Activated naive CD8-positive, alpha-beta T cell treated with anti-CD3 and anti-CD28 coated beads, Interleukin-2, amount 50 U/mL, for 24 hours (primary cell): Measurements from ENCODE around the gene JAG1.

Experiments used
- ATAC-seq: fragments of 150-1000 bp; cut with Tn5 transposase; one replicate; pipeline ENCODE4 v1.10.0; 2021
- DNase-seq: peaks from one replicate; pipeline ENCODE4 v3.0.0; 2021
- H3K27ac Mint-ChIP-seq: one replicate; pipeline ENCODE4 v1.8.0; 2021; ENCODE audit warnings: mild to moderate bottlenecking, mixed read lengths
- H3K27me3 Mint-ChIP-seq: one replicate; pipeline ENCODE4 v1.8.0; 2021; ENCODE audit warnings: mixed read lengths
- H3K36me3 Mint-ChIP-seq: one replicate; pipeline ENCODE4 v1.8.0; 2021; ENCODE audit warnings: low read depth, mixed read lengths
- H3K4me1 Mint-ChIP-seq: one replicate; pipeline ENCODE4 v1.8.0; 2021; ENCODE audit warnings: mixed read lengths
- H3K4me3 Mint-ChIP-seq: one replicate; pipeline ENCODE4 v1.8.0; 2021; ENCODE audit warnings: mild to moderate bottlenecking, moderate library complexity, mixed read lengths
- H3K9me3 Mint-ChIP-seq: one replicate; pipeline ENCODE4 v1.8.0; 2021; ENCODE audit warnings: mixed read lengths

Gene JAG1

DNA sequence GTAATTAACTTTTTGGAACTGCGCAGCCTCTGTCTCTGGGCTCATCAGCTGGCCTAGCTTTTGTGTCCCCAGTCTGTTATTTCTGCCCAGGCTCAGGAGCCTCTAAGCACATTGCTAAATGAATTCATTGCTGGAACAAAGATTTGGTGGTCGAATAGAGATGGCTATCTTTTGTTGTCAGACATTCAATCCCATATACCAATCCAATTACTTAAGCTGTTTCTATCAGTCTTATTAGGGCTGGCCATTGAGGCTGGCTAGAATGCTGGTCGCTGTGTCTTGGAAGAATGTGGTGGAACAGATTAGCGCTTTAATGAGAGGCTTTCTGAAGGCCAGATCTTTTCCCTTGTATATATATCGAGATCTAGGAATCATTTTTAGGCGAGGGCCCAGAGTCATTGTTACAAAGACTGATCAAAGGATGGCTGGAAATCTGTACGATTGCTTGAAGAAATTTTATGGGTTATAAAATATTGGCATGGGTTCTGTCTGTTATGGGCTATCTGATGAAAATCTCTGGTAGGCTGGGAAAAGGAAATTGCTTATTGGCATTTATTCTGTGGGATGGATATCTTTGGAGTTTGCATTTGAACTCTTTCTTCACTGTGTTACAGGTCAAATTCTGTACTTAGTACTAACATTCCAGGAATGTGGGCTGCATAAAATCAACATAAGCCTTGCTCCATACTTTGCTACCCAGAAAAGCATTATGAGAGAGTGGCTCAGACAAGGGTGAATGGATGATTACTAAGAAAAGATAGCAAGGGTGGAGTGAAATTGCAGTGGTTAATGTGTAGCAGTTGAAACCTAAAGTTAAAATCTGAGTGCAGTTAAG is 34.8 kb upstream of the JAG1 start:
- no peaks in the 10 kb centered on the region for H3K36me3 Mint-ChIP-seq
- no peak overlapping the region for H3K27ac Mint-ChIP-seq
- H3K4me1 Mint-ChIP-seq: no peaks in the 10 kb centered on the region
- H3K9me3 Mint-ChIP-seq: peaks cover under 1% of the 10 kb centered on the region
- DNase-seq (no peak), ATAC-seq (no peak)
- H3K27me3 Mint-ChIP-seq: peaks cover 9% of the 10 kb centered on the region
- H3K4me3 Mint-ChIP-seq: no peak overlapping the region

DNA sequence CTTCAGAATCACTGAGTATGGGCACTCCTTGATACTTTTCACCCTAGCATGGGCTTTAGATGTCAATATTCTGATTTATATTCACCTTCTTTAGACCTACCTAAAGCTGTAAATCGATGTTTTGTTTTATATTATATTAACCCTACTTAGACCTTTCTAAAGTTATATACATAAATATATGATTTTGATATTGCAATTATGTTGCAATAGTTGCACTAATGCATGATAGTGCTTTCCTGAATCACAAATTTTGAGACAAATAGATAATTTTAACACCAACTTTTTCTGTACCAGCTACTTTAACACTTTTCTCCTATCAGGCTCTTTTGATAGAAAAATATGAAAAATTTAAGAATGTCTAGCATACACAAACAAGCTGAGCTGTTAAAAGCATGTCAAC is 34.0 kb upstream of the JAG1 start:
- DNase-seq (no peak), ATAC-seq (no peak)
- no peaks in the 10 kb centered on the region for H3K36me3 Mint-ChIP-seq
- no peak overlapping the region for H3K4me3 Mint-ChIP-seq
- no peak overlapping the region for H3K27ac Mint-ChIP-seq
- H3K4me1 Mint-ChIP-seq: no peaks in the 10 kb centered on the region
- peaks cover 15% of the 10 kb centered on the region for H3K27me3 Mint-ChIP-seq
- H3K9me3 Mint-ChIP-seq: peaks cover 4% of the 10 kb centered on the region

DNA sequence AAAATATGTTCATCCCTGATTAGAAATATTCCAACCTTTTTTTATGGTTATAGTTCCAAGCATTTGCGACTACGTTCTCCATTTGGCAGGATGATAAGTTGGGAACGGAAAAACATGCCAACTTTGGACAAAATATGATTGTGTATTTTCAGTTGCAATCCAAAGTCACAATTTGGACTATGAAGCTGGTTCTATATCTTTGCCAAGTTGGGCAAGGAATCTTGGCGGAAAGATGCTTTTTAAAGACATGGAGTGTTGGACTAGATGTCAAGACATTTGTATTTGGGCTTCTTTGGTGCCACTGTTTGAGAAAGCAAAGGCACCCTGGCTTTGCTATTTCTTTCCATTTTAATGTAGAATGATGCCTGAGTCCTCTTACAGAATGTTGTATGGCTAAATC is 33.3 kb upstream of the JAG1 start:
- DNase-seq (no peak), ATAC-seq (no peak)
- H3K27me3 Mint-ChIP-seq: peaks cover 15% of the 10 kb centered on the region
- H3K4me1 Mint-ChIP-seq: no peaks in the 10 kb centered on the region
- peaks cover 4% of the 10 kb centered on the region for H3K9me3 Mint-ChIP-seq
- H3K27ac Mint-ChIP-seq: no peak overlapping the region
- no peak overlapping the region for H3K4me3 Mint-ChIP-seq
- H3K36me3 Mint-ChIP-seq: no peaks in the 10 kb centered on the region

DNA sequence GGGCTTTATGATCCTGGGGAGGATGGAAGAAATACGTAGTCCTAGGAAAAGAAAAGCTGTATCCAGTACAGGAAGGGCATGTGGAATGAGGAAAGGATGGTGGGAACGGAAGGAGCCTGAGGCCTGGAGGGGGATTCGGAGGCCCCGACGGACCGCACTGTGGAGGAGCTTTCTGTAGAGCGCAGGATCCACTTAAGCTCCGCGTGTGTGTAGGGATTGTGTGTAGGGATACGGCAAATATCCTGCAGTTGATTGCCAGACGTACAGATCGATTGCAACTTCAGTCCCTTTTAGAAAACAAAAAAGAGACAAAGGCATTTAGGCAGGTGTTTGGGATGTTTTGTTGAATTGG is 32.6 kb upstream of the JAG1 start:
- Mint-ChIP-seq H3K27ac (no peak overlapping the region), H3K4me1 (no peaks in the 10 kb centered on the region), H3K4me3 (no peak overlapping the region), H3K9me3 (peaks cover 4% of the 10 kb centered on the region), H3K27me3 (peaks cover 13% of the 10 kb centered on the region), H3K36me3 (no peaks in the 10 kb centered on the region)
- ATAC-seq (no peak), DNase-seq (no peak)

DNA sequence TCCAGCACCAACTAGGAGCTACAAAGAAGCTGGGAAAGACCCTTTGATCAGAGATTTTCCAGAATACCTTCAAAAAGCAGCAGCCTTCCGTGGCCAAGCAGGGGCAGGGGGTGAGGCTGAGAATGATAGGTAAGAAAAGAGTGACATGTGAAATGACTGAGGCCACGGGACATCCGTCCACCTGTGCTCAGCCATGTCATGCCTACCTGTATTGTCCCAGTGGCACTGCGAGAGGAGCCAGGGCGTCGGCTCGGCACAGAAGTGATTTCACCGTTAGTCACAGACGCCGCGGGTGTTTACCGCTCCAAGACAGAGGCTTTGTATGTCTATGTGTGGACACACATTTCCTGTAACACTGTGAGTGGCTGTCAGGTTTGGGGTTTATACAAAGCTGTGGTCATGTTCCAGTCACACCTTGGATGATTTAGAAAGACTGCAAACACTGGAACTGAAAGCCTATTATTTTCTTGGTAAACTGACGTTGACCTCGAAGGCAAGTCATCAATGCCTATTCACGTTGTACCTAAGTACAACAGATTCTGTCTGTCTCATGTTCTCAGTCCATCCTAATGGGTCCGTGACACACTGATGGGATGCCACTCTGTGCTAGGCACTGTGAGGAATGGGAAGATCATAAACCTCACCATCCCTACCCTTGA is 32.1 kb upstream of the JAG1 start:
- H3K4me1 Mint-ChIP-seq: no peaks in the 10 kb centered on the region
- H3K27me3 Mint-ChIP-seq: peaks cover 12% of the 10 kb centered on the region

DNA sequence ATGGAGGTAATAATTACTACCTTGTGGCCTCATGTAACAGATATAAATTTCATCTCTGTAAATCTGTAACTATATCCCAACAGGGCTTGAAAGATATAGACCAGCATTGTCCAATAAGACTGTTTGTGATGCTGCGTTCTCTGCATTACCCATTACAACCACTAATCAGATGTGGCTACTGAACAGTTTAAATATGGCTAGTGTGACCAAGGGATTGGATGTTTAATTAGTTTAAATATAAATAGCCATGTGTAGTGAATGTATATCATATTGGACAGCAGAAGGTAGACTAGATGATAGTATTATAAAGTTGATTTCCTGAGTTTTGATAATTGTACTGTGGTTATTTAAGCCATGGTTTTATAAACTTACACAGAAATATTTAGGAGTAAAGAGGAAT is 27.8 kb upstream of the JAG1 start:
- DNase-seq: no peak
- Mint-ChIP-seq H3K27ac (no peak overlapping the region), H3K36me3 (no peaks in the 10 kb centered on the region), H3K27me3 (peaks cover 10% of the 10 kb centered on the region), H3K9me3 (peaks cover 4% of the 10 kb centered on the region), H3K4me3 (no peak overlapping the region), H3K4me1 (no peaks in the 10 kb centered on the region)
- no peak for ATAC-seq

More for the DNA sequence above, 32.1 kb upstream of the JAG1 start:
- H3K36me3 Mint-ChIP-seq: no peaks in the 10 kb centered on the region
- no peak overlapping the region for H3K4me3 Mint-ChIP-seq
- no peak for ATAC-seq
- DNase-seq: no peak
- H3K27ac Mint-ChIP-seq: no peak overlapping the region
- peaks cover 4% of the 10 kb centered on the region for H3K9me3 Mint-ChIP-seq

DNA sequence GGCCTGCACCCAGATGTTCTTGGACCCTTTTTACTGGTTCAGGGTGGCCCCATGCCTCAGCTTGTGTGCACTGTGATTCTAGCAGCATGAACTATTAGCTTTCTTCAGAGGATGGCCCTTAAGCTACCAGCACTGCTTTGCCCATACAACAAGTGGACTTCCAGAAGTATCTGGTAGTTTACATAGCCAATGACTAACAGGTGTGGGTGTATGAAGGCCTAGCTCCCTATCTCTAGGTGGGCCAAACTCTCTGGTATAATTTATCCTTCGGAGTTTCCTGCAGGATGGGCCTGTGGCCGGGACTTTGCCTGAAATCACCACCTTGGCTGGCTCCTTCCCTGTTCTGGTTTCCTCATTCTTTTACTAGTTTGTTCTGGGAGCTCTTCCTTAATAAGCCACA is 26.1 kb upstream of the JAG1 start:
- no peaks in the 10 kb centered on the region for H3K36me3 Mint-ChIP-seq
- H3K27ac Mint-ChIP-seq: no peak overlapping the region

DNA sequence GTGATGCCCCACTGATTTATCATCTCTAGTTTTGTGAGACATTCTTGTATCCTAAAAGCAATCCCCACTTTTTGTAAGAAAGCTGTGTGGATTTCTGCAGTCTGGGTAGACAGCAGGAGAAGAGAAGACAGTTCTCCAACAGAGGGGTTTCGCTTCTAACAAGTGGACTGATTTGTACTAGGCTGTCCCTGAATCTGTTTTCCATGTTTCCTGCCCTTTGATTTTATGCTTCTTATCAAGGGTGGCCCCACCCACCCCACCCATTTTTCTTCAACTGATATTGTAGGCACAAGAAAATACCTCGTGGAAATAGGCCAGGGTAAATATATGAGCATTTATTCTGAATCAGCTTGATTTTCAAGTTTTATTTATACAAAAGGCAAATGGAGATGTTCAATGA is 25.7 kb upstream of the JAG1 start:
- H3K9me3 Mint-ChIP-seq: peaks cover 4% of the 10 kb centered on the region
- H3K4me1 Mint-ChIP-seq: no peaks in the 10 kb centered on the region
- no peak for DNase-seq
- peaks cover 10% of the 10 kb centered on the region for H3K27me3 Mint-ChIP-seq
- H3K27ac Mint-ChIP-seq: no peak overlapping the region
- ATAC-seq: no peak
- H3K4me3 Mint-ChIP-seq: no peak overlapping the region
- H3K36me3 Mint-ChIP-seq: no peaks in the 10 kb centered on the region

More for the DNA sequence above, 26.1 kb upstream of the JAG1 start:
- peaks cover 10% of the 10 kb centered on the region for H3K27me3 Mint-ChIP-seq
- H3K9me3 Mint-ChIP-seq: peaks cover 4% of the 10 kb centered on the region
- H3K4me1 Mint-ChIP-seq: no peaks in the 10 kb centered on the region
- no peak for DNase-seq
- ATAC-seq: no peak
- no peak overlapping the region for H3K4me3 Mint-ChIP-seq

DNA sequence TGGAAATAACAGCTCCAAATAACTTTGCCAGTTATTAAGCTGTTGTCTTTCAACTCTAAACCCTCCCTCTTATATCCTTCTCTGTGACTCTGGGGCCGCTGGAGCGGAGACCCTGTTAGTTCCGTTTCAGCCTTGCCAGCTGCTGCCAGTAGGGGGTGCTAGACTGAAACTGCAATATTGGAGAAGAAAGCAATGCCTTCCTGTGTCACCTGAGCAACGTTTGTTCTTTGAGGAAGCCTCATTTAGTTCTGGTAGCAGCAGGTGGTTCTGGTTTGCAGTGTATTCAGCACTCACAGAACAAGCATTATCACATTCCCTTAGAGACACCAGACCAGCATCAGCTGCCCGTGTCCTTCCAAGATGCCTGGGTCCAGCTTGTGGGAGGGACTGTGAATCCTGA is 22.9 kb upstream of the JAG1 start:
- H3K9me3 Mint-ChIP-seq: no peaks in the 10 kb centered on the region
- no peaks in the 10 kb centered on the region for H3K4me1 Mint-ChIP-seq
- no peak overlapping the region for H3K4me3 Mint-ChIP-seq
- peaks cover 4% of the 10 kb centered on the region for H3K27me3 Mint-ChIP-seq
- H3K27ac Mint-ChIP-seq: no peak overlapping the region
- H3K36me3 Mint-ChIP-seq: no peaks in the 10 kb centered on the region
- no peak for ATAC-seq
- DNase-seq: peak; percentile 17

DNA sequence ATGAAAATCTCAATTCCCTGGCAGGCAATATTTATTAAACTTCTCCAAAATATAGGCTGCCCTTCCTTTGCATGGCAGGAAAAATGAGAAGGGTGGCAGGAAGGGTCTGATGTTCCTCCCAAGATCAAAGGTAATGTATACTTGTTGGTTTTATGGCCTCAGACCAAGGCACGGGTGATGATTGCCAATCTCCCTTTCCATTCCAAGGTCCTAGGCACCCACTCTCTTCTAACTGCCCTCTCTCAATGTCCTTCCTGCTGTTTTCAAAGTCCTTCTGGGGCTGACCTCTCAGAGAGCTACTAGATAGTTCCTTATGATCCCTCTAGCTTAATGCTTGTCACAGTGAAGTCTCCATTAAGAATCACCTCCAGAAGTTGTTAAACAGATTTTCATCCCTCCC is 15.6 kb upstream of the JAG1 start:
- no peaks in the 10 kb centered on the region for H3K36me3 Mint-ChIP-seq
- H3K4me1 Mint-ChIP-seq: no peaks in the 10 kb centered on the region
- H3K27me3 Mint-ChIP-seq: peaks cover 12% of the 10 kb centered on the region
- H3K9me3 Mint-ChIP-seq: no peaks in the 10 kb centered on the region
- ATAC-seq (no peak), DNase-seq (no peak)
- no peak overlapping the region for H3K4me3 Mint-ChIP-seq
- H3K27ac Mint-ChIP-seq: no peak overlapping the region

DNA sequence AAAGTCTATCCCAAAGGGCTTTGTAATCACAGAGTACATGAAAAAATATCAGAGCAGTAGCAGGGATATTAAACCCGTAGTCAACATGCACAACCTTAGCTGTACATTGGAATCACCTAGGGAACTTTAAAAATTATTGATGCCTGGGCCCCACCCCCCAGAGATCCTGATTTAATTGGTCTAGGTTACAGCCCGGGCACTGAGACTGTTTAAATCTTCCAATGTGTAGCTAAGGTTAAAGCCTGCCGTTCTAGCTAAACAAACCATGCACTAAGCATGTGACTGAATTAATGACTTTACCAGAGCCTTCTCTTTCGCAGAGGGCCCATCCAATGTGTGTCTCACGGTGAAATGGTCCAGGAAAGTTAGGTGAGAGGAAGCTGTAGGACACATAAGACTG is 14.1 kb upstream of the JAG1 start:
- ATAC-seq (no peak), DNase-seq (no peak)
- no peak overlapping the region for H3K27ac Mint-ChIP-seq
- H3K4me3 Mint-ChIP-seq: no peak overlapping the region
- no peaks in the 10 kb centered on the region for H3K4me1 Mint-ChIP-seq
- no peaks in the 10 kb centered on the region for H3K9me3 Mint-ChIP-seq
- H3K36me3 Mint-ChIP-seq: no peaks in the 10 kb centered on the region
- H3K27me3 Mint-ChIP-seq: peaks cover 12% of the 10 kb centered on the region

DNA sequence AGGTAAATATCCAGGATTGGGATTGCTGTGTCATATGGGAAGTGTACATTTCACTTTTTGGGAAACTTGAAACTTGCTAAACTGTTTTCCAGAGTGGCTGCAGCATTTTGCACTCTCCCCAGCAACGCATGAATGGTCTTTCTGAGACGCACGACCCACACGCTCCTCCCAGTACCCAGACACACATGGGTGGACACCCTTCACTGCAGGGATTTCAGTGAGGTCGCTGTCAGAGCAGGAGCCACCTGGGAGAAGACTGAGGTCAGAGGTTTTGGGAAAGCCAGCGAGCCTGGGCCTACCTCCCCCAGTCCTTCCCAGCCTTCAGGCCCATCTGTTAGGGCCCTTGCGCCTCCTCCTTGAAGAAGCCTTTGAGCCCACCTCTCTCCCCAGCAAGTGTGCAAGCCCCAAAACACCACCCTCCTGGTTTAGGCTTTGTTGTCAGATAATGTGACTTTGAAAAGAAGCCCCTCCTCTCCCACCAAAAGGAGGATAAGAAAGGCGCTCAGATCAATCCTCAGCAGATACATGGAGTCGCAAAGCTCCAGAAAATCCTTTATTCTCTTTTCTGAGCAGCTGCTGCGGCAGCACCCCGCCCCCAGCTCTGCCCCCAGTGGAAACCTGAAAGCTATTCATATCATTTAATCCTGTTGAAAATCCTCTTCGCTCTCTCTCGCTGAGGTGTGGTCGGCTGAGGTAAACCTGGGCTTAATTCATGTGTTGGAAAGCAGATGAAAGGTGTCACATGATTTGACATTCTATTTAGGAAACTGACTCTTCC is 12.7 kb upstream of the JAG1 start:
- H3K27ac Mint-ChIP-seq: no peak overlapping the region

DNA sequence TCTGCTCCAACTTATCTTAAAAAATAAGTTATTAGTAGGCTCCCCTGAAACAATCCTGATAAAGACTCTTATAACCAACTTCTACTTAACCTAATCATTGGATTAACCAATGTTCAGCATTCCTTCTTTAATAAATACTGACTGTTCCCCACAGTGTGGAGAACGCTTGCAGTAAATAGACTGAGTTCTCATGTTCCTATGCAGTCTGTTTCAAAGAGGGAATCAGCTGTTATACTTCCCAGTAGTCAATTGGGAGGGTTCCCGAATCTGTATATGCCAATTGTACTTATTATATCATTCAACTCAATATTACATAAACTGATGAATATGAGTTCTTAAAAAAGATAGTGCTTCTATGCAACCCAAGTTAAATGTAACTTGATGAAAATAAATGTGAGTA is 9.7 kb upstream of the JAG1 start:
- H3K27ac Mint-ChIP-seq: no peak overlapping the region
- no peaks in the 10 kb centered on the region for H3K9me3 Mint-ChIP-seq
- no peaks in the 10 kb centered on the region for H3K36me3 Mint-ChIP-seq
- no peak for DNase-seq
- no peak overlapping the region for H3K4me3 Mint-ChIP-seq
- no peak for ATAC-seq
- no peaks in the 10 kb centered on the region for H3K4me1 Mint-ChIP-seq
- peaks cover 15% of the 10 kb centered on the region for H3K27me3 Mint-ChIP-seq

More for the DNA sequence above, 12.7 kb upstream of the JAG1 start:
- Mint-ChIP-seq H3K4me3 (no peak overlapping the region), H3K4me1 (no peaks in the 10 kb centered on the region), H3K9me3 (no peaks in the 10 kb centered on the region), H3K36me3 (no peaks in the 10 kb centered on the region), H3K27me3 (peaks cover 16% of the 10 kb centered on the region)
- no peak for DNase-seq
- no peak for ATAC-seq

DNA sequence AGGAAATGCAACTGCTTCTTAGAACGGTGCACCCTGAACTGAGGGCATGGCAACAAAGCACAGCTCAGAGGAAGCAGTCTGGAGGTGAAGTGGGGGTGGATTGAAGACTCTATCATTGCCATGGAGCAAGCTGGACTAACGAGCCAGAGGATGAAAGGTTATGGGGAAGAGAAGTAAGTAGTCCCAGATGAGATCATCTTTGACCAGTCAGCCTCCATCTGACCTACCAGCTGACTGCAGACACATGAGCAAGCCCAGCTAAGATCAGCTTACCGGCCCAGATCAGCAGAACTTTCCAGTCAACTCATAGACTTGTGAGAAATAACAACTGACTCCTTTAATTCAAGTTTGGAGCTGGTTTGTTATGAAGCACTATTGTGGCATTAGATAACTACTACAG is 9.1 kb upstream of the JAG1 start:
- no peak overlapping the region for H3K4me3 Mint-ChIP-seq
- no peaks in the 10 kb centered on the region for H3K36me3 Mint-ChIP-seq
- ATAC-seq: no peak
- H3K27ac Mint-ChIP-seq: no peak overlapping the region
- H3K4me1 Mint-ChIP-seq: no peaks in the 10 kb centered on the region
- peaks cover 16% of the 10 kb centered on the region for H3K27me3 Mint-ChIP-seq
- DNase-seq: no peak
- no peaks in the 10 kb centered on the region for H3K9me3 Mint-ChIP-seq

DNA sequence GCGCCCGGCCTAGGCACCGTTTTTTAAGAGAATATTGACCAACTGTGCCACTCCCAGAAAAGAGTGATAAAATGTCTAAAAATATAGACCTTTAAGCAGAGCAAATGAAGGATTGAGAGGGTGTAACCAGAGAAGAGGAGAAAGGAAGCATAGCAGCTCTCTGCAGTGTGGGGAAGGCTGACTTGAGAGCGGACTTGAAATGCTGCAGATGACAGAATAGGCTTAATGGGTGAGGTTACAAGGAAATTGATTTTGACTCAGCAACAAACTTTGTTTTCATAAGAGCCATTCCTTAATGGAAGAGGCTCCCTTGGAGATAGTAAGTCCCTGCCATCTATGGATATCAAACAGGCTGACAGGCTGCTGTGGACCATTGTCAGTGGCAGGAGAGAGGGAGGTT is 7.7 kb upstream of the JAG1 start:
- Mint-ChIP-seq H3K27me3 (peaks cover 29% of the 10 kb centered on the region), H3K27ac (no peak overlapping the region), H3K4me3 (no peak overlapping the region), H3K9me3 (no peaks in the 10 kb centered on the region), H3K4me1 (no peaks in the 10 kb centered on the region), H3K36me3 (no peaks in the 10 kb centered on the region)
- DNase-seq (no peak), ATAC-seq (no peak)
